Tibial artery (tissue), 4 donors: ENCODE results near the gene CELF5.
"Not testable (repeated sequence)": the region's sequence is repeated elsewhere in the genome, so short reads cannot be mapped to it uniquely, and the experiment has no call there.

Source experiments
- DNase-seq, 2 donors: peaks; one replicate each; pipeline ENCODE4 v3.0.0-alpha.2; 2019
- H3K27ac ChIP-seq, 2 donors: fragments of 200-600 bp; sonication (generic) in 1 of 2; 1 replicate in 1 of 2; 2 replicates in 1 of 2; pipeline ENCODE4 v1.5.1; 2018 to 2019; ENCODE audit warnings: mild to moderate bottlenecking in 1 of 2
- H3K27me3 ChIP-seq, 2 donors: fragments of 200-600 bp; sonication (generic) in 1 of 2; one replicate each; pipeline versions ENCODE4 v1.5.1 to v1.6.0; 2016 to 2019
- H3K36me3 ChIP-seq, 3 donors: fragments of 200-600 bp; sonication (generic) in 2 of 3; one replicate each; pipeline ENCODE4 v1.5.1; 2016 to 2019; ENCODE audit warnings: mild to moderate bottlenecking in 2 of 3
- H3K4me1 ChIP-seq, 4 donors: fragments of 200-600 bp; sonication (generic) in 2 of 4; 1 replicate in 3 of 4; 2 replicates in 1 of 4; pipeline ENCODE4 v1.5.1; 2016 to 2019
- H3K4me3 ChIP-seq, 2 donors: fragments of 200-600 bp; sonication (generic) in 1 of 2; 1 replicate in 1 of 2; 2 replicates in 1 of 2; pipeline ENCODE4 v1.5.1; 2018 to 2019; ENCODE audit warnings: mild to moderate bottlenecking in 2 of 2
- H3K9me3 ChIP-seq, 3 donors: fragments of 200-600 bp; sonication (generic) in 1 of 3; one replicate each; pipeline ENCODE4 v1.5.1; 2016 to 2019
- CTCF ChIP-seq, 2 experiments: fragments of 200-600 bp in 1 of 2; fragments of 450-650 bp in 1 of 2; IDR thresholded peaks; one replicate each; pipeline ENCODE4 v1.5.1; 2017 to 2019; ENCODE audit warnings: antibody characterized with exemption in 2 of 2, mild to moderate bottlenecking in 1 of 2, moderate library complexity in 1 of 2
- intact Hi-C: fragments of 100-400 bp; cut with DNase I; formaldehyde crosslinking; loops from one replicate; pipeline ENCODE4 v1.15.0; 2023; ENCODE audit warnings: low total_unique reads

Gene CELF5

GRCh38 chr19:3289971-3290569 lies 65.6 kb downstream of the CELF5 start:
- H3K4me3 ChIP-seq = no peak overlapping the region
- TF ChIP-seq CTCF (IDR thresholded peaks at IDR 0.05) = no peak

GRCh38 chr19:3290858-3291257 lies 66.4 kb downstream of the CELF5 start:
- H3K9me3 ChIP-seq, H3K4me3 ChIP-seq, H3K36me3 ChIP-seq, H3K4me1 ChIP-seq, intact Hi-C loops, DNase-seq, H3K27ac ChIP-seq: not testable (repeated sequence)
- peaks cover 0 to 77% of the 10 kb centered on the region in 2 donors for H3K27me3 ChIP-seq

More at GRCh38 chr19:3289971-3290569, 65.6 kb downstream of the CELF5 start:
- Histone ChIP-seq H3K4me1 (peaks cover 0 to 10% (median 6%) of the 10 kb centered on the region in 4 donors), H3K27me3 (peaks cover 0 to 77% of the 10 kb centered on the region in 2 donors), H3K27ac (no peak overlapping the region), H3K36me3 (no peaks in the 10 kb centered on the region), H3K9me3 (no peaks in the 10 kb centered on the region)
- intact Hi-C loops = no loop called here
- DNase-seq = no peak

- no peak for TF ChIP-seq CTCF (IDR thresholded peaks at IDR 0.05)
- DNase-seq = no peak
- Histone ChIP-seq H3K9me3 (no peaks in the 10 kb centered on the region), H3K36me3 (no peaks in the 10 kb centered on the region), H3K27ac (no peak overlapping the region), H3K4me1 (peaks cover 0 to 3% (median 0%) of the 10 kb centered on the region in 4 donors), H3K4me3 (no peak overlapping the region), H3K27me3 (peaks cover 0 to 77% of the 10 kb centered on the region in 2 donors)
- intact Hi-C loops = no loop called here
These were observed 67.2 kb downstream of the CELF5 start for GRCh38 chr19:3291644-3292043.

- no peaks in the 10 kb centered on the region for H3K36me3 ChIP-seq
- TF ChIP-seq CTCF (IDR thresholded peaks at IDR 0.05) = no peak
- H3K9me3 ChIP-seq = no peaks in the 10 kb centered on the region
- H3K4me3 ChIP-seq = no peak overlapping the region
- DNase-seq = no peak
- H3K27me3 ChIP-seq = peaks cover 0 to 75% of the 10 kb centered on the region in 2 donors
- intact Hi-C loops = no loop called here
- peaks cover 0 to 3% (median 0%) of the 10 kb centered on the region in 4 donors for H3K4me1 ChIP-seq
- H3K27ac ChIP-seq = no peak overlapping the region
These were observed 68.6 kb downstream of the CELF5 start for GRCh38 chr19:3292958-3293529.

- intact Hi-C loops = no loop called here
- peaks cover 0 to 3% (median 0%) of the 10 kb centered on the region in 4 donors for H3K4me1 ChIP-seq
- H3K9me3 ChIP-seq = no peaks in the 10 kb centered on the region
- no peak overlapping the region for H3K4me3 ChIP-seq
- no peak for DNase-seq
- H3K27me3 ChIP-seq = peaks cover 0 to 75% of the 10 kb centered on the region in 2 donors
- no peak overlapping the region for H3K27ac ChIP-seq
- no peak for TF ChIP-seq CTCF (IDR thresholded peaks at IDR 0.05)
- no peaks in the 10 kb centered on the region for H3K36me3 ChIP-seq
These were observed 69.1 kb downstream of the CELF5 start for GRCh38 chr19:3293560-3293959.

- intact Hi-C loops = no loop called here
- Histone ChIP-seq H3K4me1 (peaks cover 0 to 3% (median 0%) of the 10 kb centered on the region in 4 donors), H3K4me3 (no peak overlapping the region), H3K9me3 (no peaks in the 10 kb centered on the region), H3K27ac (no peak overlapping the region), H3K27me3 (peaks cover 0 to 71% of the 10 kb centered on the region in 2 donors), H3K36me3 (no peaks in the 10 kb centered on the region)
- no peak for TF ChIP-seq CTCF (IDR thresholded peaks at IDR 0.05)
- DNase-seq = no peak
These were observed 69.8 kb downstream of the CELF5 start for GRCh38 chr19:3294080-3294850.
